ENCODE data around the gene C2CD2L. TPM values are rescaled to one million over a fixed set of nuclear protein-coding genes. Genes with fewer than 3 reads are reported as not detected.

The C2CD2L gene
- total and polyA plus RNA-seq, 2 of the 13 experiments (the other 11 are each of a cell fraction or from before 2014, with no cell fraction given) = 3.7 to 5.5 TPM

DNA sequence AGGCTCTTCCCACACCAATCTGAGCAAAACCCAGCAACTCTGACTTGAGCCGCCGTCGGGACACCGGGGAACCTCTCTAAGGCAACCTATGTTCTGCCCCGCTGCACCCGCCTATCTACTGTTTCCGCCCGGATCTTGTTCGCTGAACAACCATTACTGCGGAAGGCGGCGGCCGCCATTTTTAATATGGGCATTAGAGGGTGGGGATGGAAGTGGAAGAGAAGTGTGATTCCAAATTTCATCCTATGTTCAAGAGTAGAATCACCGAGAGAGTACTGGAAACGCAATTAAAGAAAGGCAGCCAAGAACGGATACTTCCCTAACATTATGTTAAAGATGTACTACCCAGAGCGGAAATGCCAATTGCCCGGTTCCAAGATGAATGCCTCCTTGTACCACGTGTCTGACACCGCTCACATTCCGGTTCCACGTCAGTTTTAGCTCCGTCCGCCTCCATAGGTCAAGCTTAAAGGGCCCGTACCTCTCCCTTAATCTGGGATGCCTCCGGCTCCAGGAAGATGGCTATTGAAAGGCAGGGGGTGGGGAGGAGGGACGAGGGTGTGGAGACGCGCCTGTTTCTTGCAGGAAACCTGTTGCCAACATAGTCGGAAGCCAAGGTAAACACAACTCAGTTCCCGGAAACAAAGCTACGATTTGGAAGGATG is 5.3 kb upstream of the C2CD2L start, which contains the start of gene DPAGT1 (continued):
- TF ChIP-seq, protein P1, sequence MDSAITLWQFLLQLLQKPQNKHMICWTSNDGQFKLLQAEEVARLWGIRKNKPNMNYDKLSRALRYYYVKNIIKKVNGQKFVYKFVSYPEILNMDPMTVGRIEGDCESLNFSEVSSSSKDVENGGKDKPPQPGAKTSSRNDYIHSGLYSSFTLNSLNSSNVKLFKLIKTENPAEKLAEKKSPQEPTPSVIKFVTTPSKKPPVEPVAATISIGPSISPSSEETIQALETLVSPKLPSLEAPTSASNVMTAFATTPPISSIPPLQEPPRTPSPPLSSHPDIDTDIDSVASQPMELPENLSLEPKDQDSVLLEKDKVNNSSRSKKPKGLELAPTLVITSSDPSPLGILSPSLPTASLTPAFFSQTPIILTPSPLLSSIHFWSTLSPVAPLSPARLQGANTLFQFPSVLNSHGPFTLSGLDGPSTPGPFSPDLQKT (CRISPR knock-in tag; IDR thresholded peaks at IDR 0.05; ENCODE audit: borderline replicate concordance) = no peak
- TF ChIP-seq, protein P2, sequence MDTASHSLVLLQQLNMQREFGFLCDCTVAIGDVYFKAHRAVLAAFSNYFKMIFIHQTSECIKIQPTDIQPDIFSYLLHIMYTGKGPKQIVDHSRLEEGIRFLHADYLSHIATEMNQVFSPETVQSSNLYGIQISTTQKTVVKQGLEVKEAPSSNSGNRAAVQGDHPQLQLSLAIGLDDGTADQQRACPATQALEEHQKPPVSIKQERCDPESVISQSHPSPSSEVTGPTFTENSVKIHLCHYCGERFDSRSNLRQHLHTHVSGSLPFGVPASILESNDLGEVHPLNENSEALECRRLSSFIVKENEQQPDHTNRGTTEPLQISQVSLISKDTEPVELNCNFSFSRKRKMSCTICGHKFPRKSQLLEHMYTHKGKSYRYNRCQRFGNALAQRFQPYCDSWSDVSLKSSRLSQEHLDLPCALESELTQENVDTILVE (CRISPR knock-in tag; IDR thresholded peaks at IDR 0.05) = peak; percentile 85
- no peak for TF ChIP-seq ZNF674 (CRISPR knock-in tag; IDR thresholded peaks at IDR 0.05; ENCODE audit: low read depth)
- no peak for TF ChIP-seq HIC2 (CRISPR knock-in tag; IDR thresholded peaks at IDR 0.05; ENCODE audit: low read depth)
- TF ChIP-seq MAFG (CRISPR knock-in tag; IDR thresholded peaks at IDR 0.05) = no peak
- TF ChIP-seq, protein P3, sequence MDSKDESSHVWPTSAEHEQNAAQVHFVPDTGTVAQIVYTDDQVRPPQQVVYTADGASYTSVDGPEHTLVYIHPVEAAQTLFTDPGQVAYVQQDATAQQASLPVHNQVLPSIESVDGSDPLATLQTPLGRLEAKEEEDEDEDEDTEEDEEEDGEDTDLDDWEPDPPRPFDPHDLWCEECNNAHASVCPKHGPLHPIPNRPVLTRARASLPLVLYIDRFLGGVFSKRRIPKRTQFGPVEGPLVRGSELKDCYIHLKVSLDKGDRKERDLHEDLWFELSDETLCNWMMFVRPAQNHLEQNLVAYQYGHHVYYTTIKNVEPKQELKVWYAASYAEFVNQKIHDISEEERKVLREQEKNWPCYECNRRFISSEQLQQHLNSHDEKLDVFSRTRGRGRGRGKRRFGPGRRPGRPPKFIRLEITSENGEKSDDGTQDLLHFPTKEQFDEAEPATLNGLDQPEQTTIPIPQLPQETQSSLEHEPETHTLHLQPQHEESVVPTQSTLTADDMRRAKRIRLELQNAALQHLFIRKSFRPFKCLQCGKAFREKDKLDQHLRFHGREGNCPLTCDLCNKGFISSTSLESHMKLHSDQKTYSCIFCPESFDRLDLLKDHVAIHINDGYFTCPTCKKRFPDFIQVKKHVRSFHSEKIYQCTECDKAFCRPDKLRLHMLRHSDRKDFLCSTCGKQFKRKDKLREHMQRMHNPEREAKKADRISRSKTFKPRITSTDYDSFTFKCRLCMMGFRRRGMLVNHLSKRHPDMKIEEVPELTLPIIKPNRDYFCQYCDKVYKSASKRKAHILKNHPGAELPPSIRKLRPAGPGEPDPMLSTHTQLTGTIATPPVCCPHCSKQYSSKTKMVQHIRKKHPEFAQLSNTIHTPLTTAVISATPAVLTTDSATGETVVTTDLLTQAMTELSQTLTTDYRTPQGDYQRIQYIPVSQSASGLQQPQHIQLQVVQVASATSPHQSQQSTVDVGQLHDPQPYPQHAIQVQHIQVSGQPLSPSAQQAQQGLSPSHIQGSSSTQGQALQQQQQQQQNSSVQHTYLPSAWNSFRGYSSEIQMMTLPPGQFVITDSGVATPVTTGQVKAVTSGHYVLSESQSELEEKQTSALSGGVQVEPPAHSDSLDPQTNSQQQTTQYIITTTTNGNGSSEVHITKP (CRISPR knock-in tag; IDR thresholded peaks at IDR 0.05; ENCODE audit: low read depth) = no peak
- TF ChIP-seq SCMH1 (CRISPR knock-in tag; IDR thresholded peaks at IDR 0.05; ENCODE audit: borderline replicate concordance) = no peak
- peak; percentile 8; the same call in 1 of the 2 replicates for TF ChIP-seq HNF1B (CRISPR knock-in tag; IDR thresholded peaks at IDR 0.05)
- peak; percentile 90 for TF ChIP-seq ZNF574 (CRISPR knock-in tag; IDR thresholded peaks at IDR 0.05)
- TF ChIP-seq PRPF4 (IDR thresholded peaks at IDR 0.05; ENCODE audit: low read depth, low read length, poor library complexity, severe bottlenecking) = no peak
- no peak for TF ChIP-seq ZBTB34 (CRISPR knock-in tag; IDR thresholded peaks at IDR 0.05)
- TF ChIP-seq ELF1 (CRISPR knock-in tag; IDR thresholded peaks at IDR 0.05) = no peak; the same call in none of the 2 replicates
- peak; percentile 43; the same call in 1 of the 2 replicates for TF ChIP-seq POLR2G (IDR thresholded peaks at IDR 0.05; ENCODE audit: low read depth, low read length)

All from HepG2 (cell line).